HG02678 (cell line): ENCODE results near the gene HERC3.

ENCODE experiments used
- ATAC-seq: cut with Tn5 transposase; IDR thresholded peaks from one replicate; pipeline ENCODE4 v1.9.1; 2021; ENCODE audit warnings: mild to moderate bottlenecking, moderate library complexity; ENCODE audit not compliant: unreplicated experiment

The HERC3 gene

DNA sequence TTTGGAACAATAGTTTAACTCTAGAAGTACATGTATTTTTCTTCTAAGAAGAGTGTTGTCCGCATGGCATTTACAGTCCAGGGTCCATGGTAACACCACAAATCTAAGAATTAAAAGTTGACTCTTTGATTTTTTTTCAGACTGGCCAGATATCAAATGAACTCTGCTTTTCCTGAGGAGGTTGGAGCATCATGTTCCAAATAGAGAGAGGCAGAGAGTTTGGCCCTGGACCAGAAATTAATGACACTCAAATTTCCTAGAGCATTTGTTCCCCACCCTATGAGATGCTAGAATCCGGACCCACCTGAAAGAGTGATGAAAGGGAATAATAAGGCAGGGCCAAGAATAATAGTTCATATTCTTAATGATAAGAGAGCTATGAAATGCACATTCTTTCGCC is 152.3 kb downstream of the HERC3 start:
- ATAC-seq: no peak

DNA sequence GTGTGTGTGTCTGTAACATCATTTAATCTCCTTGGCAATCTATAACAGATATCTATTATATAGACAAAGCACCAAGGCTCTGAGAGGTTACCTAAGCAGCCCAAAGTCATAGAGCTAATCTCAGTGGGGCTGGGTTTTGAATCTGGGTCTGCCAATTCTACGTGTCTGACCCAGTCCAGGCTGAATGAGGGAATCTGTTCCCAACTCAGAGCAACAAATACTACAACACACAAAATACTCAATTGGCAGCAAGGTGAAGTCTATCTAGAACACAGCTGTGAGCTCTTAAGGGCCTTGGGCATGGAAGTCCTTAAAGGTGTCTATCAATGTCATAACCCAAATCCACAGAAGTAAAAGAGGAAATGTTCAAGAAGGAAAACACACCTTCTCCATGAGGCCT is 152.9 kb downstream of the HERC3 start:
- no peak for ATAC-seq

DNA sequence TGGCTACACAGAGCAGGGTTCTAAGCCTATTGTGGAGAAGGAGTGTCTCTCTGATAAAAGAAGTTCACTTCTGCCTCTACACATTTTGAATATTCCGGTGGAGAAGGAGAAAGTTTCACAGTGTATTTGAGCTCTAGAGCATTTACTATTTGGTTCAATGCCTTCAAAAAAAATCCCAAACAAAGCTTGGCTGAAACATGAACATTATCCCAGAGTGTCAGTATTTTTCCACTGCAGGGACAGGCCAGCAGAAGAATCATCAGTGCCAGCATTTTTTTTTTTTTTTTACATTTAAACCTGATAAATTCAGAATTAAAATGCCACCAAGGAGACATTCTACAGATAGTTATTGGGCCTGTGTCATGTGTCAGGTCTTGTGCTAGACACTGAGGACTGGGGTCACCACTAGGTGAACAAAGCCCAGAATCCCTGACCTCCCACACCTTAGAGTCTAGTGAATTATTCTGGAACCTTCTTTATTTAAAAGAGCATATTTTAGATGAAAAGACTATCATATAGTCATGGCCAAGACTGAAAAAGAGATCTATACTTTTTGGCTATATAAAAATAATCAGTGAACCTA is 153.4 kb downstream of the HERC3 start:
- no peak for ATAC-seq

DNA sequence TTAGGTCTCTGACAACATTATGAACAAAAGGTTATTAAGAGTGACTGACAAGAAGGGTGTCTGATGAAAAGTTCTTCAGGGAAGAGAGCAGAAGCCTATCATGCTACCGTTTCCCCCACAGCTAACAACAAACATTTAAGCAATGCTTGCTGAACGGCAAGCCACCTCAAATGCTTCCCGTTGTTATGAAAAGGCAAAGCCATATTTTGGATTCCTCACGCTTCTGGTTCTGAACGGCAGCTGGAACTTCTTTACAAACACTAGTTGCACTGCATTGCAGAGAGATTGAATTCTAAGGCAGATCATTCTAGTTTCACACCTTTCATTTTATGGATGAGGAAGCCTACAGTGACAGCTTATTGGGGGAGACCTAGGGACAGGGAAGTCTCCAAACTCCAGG is 153.9 kb downstream of the HERC3 start:
- ATAC-seq: no peak

DNA sequence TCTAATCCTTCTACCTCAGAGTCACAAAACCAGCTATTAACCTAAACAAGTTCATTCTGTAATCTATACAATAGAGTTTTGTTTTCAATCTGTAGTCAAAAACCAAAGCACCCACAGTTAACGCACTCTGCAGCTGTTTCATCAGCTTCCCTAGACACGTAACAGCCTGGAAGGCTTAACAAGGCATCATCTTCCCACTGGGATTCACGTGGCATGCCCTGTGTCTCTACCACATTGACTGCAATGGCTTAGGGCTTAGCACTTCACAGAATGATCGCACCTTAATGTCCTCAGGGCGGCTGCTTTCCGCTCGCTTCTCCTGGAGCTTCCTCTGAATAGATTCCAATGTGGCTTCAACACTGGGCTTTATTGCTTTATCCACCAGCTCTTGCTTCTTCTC is 155.1 kb downstream of the HERC3 start:
- no peak for ATAC-seq

- ATAC-seq: no peak
Observed at GRCh38 chr4:88750369-88750768, 158.1 kb downstream of the HERC3 start.

GRCh38 chr4:88751258-88752075 is 159.2 kb downstream of the HERC3 start:
- no peak for ATAC-seq

DNA sequence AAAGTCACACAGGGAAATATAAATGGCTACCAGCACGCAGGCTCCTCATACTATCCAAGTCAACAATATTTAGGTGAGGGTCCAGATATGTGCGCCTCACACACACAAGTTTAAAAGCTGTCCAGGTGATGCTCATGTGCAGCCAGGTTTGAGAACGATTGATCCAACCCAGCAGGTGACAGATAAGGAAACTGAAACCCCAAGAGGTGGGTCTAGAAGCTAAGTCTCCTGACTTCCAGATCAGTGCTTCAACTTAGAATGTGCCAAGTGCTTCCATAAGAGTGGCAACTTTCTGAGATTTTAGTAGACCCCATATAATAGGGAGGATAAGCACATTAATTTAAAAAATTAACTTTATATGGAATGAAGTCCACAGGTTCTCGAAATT is 159.8 kb downstream of the HERC3 start:
- peak; percentile 53 for ATAC-seq

- ATAC-seq: no peak
Observed at GRCh38 chr4:88752754-88753153, 160.5 kb downstream of the HERC3 start.

GRCh38 chr4:88753658-88754571 is 161.6 kb downstream of the HERC3 start:
- ATAC-seq: no peak

- no peak for ATAC-seq
Observed at GRCh38 chr4:88754796-88755195, 162.5 kb downstream of the HERC3 start.

DNA sequence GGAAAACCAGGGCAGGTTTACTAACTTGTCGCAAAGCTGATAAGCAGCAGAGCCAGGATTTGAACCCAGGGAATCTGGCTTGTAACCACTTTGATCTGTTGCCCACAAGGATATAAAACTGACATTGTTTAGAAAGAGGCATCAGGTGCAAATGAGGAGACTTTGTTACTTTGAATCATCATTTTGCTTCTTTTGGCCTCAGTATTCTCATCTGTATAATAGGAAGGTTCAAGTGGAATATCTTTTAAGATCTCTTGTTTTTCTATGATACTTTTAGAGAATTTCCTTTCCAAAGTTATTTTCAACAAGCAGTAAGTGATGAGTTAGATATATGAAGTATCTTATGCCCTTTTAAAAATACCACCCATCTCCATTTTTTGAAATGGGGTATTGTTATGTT is 163.2 kb downstream of the HERC3 start:
- no peak for ATAC-seq

DNA sequence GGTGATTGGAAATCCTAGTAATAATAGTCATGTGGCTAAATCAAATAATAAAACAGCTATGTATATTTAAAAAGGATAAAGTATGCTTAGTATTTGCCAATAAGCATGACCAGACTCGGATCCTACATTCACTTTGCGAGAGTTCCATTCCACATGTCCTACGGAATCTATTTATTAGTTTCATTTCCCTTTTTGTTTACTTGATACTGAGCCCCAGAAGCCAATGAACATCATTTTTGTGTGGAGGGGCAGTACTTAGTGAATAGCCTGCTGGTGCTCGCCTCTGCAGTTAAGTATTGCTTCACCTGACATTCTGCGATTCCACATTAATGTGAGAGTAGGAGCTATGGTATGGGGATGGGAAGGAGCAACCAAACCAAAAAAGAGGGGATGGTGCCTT is 163.9 kb downstream of the HERC3 start:
- no peak for ATAC-seq

DNA sequence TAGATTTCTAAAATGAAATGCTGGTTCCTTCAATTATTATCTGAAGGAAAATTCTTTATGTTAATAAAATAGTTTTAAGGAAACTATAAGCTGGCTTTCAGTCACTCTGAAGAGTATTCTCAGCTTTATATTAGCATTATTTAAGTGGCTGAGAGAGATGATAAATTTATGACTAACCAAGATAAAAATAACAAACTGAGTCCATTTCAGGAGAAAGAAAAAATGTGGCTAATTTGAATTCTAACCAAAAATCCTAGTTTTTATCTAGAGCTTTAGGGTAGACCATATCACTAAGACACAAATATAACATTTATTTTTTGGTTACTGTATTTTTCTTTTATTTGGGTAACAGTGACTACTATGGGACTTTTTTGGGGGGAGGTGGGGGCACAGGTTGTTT is 164.8 kb downstream of the HERC3 start:
- no peak for ATAC-seq

GRCh38 chr4:88757776-88758175 is 165.5 kb downstream of the HERC3 start:
- ATAC-seq: no peak
